ENCODE data around the gene NYAP1.

NYAP1 gene

GRCh38 chr7:100457033-100457432 lies 26.7 kb upstream of the NYAP1 start:
- intact Hi-C loops (cut with DNase I; ENCODE audit: low total_unique reads) = no loop called here
- H3K36me3 ChIP-seq = peaks cover 0 to 13% (median 7%) of the 10 kb centered on the region in 3 donors

GRCh38 chr7:100464210-100464660 lies 19.5 kb upstream of the NYAP1 start, which contains the start of gene SPACDR:
Gene SPACDR (minus strand): TSS chr7:100464260. CDS start chr7:100464025, 235 bp downstream.
- no peak for DNase-seq
- no peak within 1 kb of the TSS for H3K27ac ChIP-seq
- H3K36me3 ChIP-seq = peaks cover 0 to 33% (median 11%) of the 10 kb centered on the region in 3 donors
- H3K9me3 ChIP-seq = no peaks in the 10 kb centered on the region
- no peak for TF ChIP-seq CTCF (IDR thresholded peaks at IDR 0.05)
- no peak within 1 kb of the TSS for H3K4me3 ChIP-seq
- intact Hi-C loops (cut with DNase I; ENCODE audit: low total_unique reads) = loop anchor here (10.0 kb wide), 2 partner anchors 261 to 401 kb away; partner anchors contain the start of genes EPO and TRIP6
- peaks cover 0 to 31% (median 17%) of the 10 kb centered on the region in 4 donors for H3K4me1 ChIP-seq
- no peaks in the 10 kb centered on the region for H3K27me3 ChIP-seq

More at GRCh38 chr7:100457033-100457432, 26.7 kb upstream of the NYAP1 start:
- Histone ChIP-seq H3K4me3 (no peak overlapping the region), H3K27me3 (no peaks in the 10 kb centered on the region), H3K9me3 (no peaks in the 10 kb centered on the region), H3K27ac (no peak overlapping the region), H3K4me1 (no peaks in the 10 kb centered on the region)
- no peak for TF ChIP-seq CTCF (IDR thresholded peaks at IDR 0.05)
- no peak for DNase-seq

- no peak overlapping the region for H3K4me3 ChIP-seq
- H3K9me3 ChIP-seq = no peaks in the 10 kb centered on the region
- H3K27ac ChIP-seq = no peak overlapping the region
- peaks cover 0 to 38% (median 11%) of the 10 kb centered on the region in 3 donors for H3K36me3 ChIP-seq
- peaks cover 0 to 35% (median 21%) of the 10 kb centered on the region in 4 donors for H3K4me1 ChIP-seq
- no peak for DNase-seq
- intact Hi-C loops (cut with DNase I; ENCODE audit: low total_unique reads) = loop anchor here (5.0 to 10.0 kb wide), 3 partner anchors 93 to 400 kb away; partner anchors contain the start of genes EPO and TRIP6
- TF ChIP-seq CTCF (IDR thresholded peaks at IDR 0.05) = no peak
- no peaks in the 10 kb centered on the region for H3K27me3 ChIP-seq
These were observed 18.9 kb upstream of the NYAP1 start for GRCh38 chr7:100464791-100465190.

GRCh38 chr7:100465299-100465698 lies 18.4 kb upstream of the NYAP1 start:
- no peak overlapping the region for H3K4me3 ChIP-seq
- intact Hi-C loops (cut with DNase I; ENCODE audit: low total_unique reads) = loop anchor here (5.0 to 10.0 kb wide), 3 partner anchors 92 to 400 kb away; partner anchors contain the start of genes EPO and TRIP6

GRCh38 chr7:100465702-100466311 lies 17.9 kb upstream of the NYAP1 start:
- peak; percentile 64 to 77 for TF ChIP-seq CTCF (IDR thresholded peaks at IDR 0.05)
- Histone ChIP-seq H3K27me3 (no peaks in the 10 kb centered on the region), H3K4me3 (peak overlapping the region in 1 of 2 donors; percentile 23), H3K4me1 (peaks cover 0 to 35% (median 21%) of the 10 kb centered on the region in 4 donors), H3K36me3 (peaks cover 0 to 41% (median 12%) of the 10 kb centered on the region in 3 donors), H3K27ac (peak overlapping the region; percentile 43 to 63), H3K9me3 (no peaks in the 10 kb centered on the region)
- DNase-seq = peak; percentile 78 to 91
- intact Hi-C loops (cut with DNase I; ENCODE audit: low total_unique reads) = loop anchor here (5.0 to 10.0 kb wide), 3 partner anchors 91 to 399 kb away; partner anchors contain the start of genes EPO and TRIP6

More at GRCh38 chr7:100465299-100465698, 18.4 kb upstream of the NYAP1 start:
- Histone ChIP-seq H3K36me3 (peaks cover 0 to 41% (median 11%) of the 10 kb centered on the region in 3 donors), H3K27ac (peak overlapping the region in 1 of 2 donors; percentile 63), H3K4me1 (peaks cover 0 to 35% (median 21%) of the 10 kb centered on the region in 4 donors), H3K27me3 (no peaks in the 10 kb centered on the region), H3K9me3 (no peaks in the 10 kb centered on the region)
- DNase-seq = no peak
- TF ChIP-seq CTCF (IDR thresholded peaks at IDR 0.05) = no peak

Data from tibial artery (tissue), 4 donors.